Activated gamma-delta T cell (primary cell): Measurements from ENCODE around the gene ITGAD.
"Not testable (repeated sequence)": the region's sequence is repeated elsewhere in the genome, so short reads cannot be mapped to it uniquely, and the experiment has no call there.

Experiments
- DNase-seq: peaks from one replicate; lab custom pipeline; 2025; lab: John Stamatoyannopoulos, UW

Gene ITGAD

DNA sequence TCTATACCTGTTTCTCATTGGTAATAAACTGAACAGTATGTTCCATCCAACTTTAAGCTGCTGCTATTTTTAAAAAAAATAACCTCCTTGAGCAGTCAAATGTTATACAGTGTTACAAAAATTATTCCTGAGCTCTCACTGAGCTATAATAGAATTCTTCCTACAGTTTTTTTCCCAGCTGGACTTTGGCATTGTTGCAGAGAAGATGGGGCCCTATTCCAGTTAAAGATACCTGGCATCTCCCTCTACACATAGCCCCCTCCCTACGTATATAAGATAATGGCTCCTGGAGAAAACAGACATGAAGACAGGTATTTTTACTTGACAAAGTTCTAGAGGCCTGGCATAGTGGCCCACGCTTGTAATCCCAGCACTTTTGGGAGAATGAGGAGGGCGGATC lies 36.7 kb downstream of the ITGAD start:
- no peak for DNase-seq

DNA sequence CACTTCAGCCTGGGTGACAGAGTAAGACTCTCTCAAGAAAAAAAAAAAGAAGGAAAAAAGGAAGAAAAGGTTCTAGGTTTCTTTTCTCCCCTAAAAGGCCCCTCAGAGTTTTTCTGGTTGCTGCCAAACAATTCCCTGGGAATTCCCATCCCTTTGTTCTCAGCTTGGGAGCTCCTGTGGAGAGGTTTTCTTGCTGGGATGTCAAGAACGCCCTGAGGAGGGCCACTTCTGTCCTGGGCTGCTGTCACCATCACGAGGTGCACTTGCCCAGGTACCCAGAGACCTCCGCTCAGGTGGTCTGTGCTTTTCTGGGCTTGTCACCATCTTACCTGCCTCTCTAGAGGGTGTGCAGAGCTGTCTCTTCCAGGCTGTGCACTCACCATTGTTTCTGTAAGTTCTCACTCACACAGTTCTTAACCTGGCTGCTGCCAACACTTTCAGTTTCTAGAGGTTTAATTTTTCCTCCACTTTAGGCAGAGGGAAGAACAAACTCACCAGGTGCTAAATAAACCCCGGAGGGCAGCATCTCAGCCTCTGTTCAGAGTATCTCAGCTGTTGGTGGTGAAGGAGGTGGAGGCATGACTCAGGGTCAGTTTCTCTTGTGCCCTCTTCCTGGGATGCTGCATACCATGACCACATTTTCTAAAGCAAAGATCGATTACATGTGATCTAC lies 37.4 kb downstream of the ITGAD start:
- no peak for DNase-seq

GRCh38 chr16:31435341-31436220 lies 42.4 kb downstream of the ITGAD start:
- no peak for DNase-seq

- DNase-seq: no peak
Observed at GRCh38 chr16:31436221-31437045, 43.3 kb downstream of the ITGAD start.

DNA sequence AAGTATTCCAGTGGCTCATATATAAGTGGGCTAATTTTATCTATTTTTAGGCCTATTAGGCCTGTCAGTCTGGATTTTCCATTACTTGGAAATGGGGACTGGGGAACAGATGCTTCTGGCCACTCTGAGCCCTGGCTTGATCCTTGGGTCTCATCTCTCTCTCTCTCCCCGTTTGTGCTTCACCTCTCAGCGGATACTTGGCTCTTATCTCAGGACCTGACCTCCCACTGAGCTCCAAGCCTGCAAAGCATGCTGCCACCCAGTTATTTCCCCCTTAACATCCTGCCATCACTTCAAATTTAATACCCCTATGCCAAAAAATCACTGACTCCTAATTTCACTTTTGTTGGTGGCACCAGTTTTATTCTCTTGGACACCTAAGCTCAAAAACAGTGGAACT lies 45.3 kb downstream of the ITGAD start:
- no peak for DNase-seq

- not testable (repeated sequence) for DNase-seq
Observed at GRCh38 chr16:31439023-31439422, 45.9 kb downstream of the ITGAD start.

GRCh38 chr16:31439519-31439918 lies 46.4 kb downstream of the ITGAD start:
- DNase-seq: no peak

DNA sequence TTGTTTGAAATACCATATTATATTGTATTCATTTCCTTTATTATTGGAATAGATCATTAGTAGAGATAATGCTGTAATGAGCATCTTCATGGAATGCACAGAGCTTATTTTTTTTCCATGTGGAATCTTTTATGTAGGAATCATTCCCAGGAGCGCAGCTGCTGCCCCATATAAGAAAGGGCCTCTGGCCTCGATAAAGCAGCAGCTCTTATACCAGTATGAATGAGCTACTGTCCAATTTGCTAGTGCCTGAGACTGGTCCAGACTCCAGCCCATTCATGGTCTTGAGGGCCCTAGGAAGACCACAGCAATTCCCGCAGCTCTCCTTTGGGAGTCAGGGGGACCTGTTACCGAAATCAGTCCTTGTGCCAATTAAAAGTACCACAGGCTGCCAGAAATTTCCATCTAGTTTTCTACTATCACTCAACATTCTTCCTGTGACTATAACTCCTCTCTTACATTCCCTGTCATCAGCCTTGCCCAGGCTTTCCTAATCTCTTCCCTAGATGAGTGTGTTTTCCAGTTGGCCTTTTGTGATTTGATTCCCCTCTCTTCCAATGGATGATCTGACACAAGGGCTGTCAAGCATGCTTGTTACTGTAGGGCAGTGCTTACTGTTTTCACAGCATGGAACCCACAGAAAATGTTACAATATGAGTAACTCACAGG lies 47.5 kb downstream of the ITGAD start:
- DNase-seq: no peak

DNA sequence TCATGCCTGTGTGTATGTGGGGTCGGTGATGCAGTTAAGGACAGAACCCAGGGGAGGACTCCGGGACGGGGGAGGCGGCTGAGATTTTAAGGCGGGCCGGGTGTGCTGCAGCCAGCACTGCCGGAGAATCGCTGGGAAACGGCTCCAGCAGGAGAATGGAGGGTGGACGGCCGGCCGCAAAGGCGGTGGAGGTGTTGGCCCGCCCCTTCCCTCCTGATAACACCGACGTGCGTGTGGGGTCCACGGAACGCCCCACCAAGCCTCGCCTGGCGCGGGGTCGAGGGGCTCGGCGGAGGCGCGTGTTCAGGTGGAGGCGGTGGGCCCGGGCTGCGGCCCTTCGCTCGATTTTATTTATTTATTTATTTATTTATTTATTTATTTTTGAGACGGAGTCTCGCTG lies 48.8 kb downstream of the ITGAD start:
- no peak for DNase-seq

- not testable (repeated sequence) for DNase-seq
Observed at GRCh38 chr16:31445931-31446330, 52.8 kb downstream of the ITGAD start.

GRCh38 chr16:31451201-31451600 lies 58.1 kb downstream of the ITGAD start:
- DNase-seq: no peak

DNA sequence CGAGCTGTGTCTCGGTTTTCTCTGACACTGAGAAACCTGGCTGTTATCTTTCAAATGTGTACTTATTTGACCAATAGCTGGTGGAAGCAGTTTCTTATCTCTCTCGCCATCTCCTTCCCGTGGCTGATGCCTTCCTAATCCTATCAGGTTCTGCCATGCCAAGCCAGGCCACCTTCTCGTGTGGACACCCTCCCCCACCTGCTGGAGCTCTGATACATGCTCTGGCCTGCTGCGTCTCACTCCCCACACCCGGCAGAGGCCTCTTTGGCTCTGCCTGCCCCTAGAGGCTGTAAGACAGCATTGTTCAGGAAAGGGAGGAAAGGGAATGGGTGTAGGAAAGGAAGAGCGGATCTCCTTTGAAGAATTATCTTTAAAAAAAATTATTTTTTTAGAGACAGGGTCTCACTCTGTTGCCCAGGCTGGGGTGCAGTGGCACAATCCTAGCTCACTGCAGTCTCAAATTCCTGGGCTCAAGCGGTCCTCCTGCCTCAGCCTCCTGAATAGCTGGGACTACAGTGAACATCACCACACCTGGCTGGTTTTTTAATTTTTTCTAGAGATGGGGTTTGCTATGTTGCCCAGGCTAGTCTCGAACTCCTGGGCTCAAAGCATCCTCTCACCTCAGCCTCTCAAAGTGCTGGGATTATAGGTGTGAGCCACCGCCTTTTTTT lies 58.7 kb downstream of the ITGAD start:
- DNase-seq: no peak

DNA sequence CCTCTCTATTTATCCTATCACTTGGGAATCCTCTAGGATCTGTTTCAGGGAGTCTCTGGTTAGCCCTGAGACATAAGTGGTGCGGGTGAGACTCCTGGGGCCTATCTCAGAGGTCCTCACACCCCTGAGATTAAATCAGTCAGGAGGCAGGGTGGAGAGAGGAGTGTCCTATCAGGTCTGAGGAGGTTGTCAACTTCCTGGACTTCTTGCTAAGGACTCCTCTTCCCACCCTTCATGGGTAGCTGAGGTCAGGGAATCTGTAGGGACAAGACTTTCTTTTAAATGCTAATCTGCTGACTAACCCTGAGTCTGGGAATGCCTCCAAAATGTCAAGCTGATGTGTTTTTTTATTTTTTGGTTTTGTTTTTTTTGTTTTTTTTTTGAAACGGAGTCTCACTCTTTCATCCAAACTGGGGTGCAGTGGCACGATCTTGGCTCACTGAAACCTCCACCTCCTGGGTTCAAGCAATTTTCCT lies 59.5 kb downstream of the ITGAD start:
- no peak for DNase-seq

DNA sequence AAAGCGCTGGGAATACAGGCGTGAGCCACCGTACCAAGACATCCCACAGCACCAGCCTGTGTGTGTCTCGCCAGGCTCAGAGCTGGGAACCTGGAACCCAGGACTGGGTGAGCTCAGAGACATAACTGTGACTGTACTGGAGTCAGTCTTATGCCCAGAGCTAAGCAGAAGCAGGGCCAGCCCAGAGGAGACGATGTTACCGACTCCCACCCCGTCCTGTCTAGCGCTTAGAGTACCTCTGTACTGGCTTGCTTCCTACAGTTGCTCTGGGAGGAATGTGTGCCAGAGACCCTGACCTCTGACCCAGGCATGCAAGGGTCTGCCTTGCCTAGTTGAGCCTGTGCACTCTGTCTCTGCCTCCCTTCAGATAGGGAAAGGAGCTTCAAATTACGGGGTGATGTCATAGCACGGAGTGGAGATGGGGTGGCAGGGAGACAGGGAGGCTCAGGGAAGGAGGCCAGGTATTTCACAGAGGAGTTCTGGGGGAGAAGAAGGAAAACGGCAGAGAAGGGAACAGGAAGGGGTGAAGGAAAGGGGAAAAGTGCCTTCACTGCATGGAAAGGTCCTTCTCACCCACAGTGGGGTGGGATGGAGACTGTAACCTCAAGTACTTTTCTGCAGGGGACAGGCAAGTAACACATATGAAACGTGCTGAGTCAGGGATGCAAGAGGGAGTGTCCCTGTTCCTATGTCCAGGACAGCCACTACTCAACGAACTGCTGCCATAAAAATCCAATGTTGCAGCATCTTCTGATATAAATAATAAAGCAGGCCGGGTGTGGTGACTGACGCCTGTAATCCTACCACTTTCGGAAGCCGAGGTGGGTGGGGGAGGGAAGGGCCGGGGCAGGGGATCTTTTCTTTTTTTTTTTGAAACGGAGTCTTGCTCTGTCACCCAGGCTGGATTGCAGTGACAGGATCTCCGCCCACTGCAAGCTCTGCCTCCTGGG lies 60.4 kb downstream of the ITGAD start:
- DNase-seq: no peak

DNA sequence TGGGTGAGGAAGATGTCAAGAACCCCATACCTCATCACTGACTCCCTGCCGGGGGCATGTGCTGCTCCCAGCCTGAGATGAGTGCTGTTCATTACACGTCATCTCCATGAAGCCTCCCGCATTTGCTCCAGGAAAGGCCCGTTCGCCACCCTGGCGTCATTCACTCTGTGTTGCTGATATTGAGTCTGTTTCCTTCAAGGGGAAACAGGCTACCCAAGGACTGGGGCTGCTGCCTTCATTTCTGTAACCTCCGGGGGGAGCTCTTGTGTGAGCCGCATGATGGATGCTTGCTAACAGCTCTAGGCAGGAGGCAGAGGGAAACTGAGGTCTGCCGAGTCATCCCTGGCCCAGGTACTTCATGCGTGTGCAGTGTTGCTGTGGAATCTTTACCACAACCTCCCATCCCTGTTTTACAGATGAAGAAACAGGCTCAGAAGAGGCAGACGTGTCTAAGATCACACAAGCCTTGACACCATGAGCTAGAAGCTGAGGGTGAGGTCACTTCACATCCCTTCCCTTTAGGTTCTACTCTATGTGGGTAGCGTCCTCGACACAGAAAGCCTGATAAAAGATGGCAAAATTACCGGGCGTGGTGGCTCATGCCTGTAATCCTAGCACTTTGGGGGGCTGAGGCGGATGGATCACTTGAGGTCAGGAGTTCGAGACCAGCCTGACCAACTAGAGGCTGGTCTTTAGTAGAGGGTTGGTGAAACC lies 62.6 kb downstream of the ITGAD start:
- DNase-seq: no peak

- DNase-seq: no peak
Observed at GRCh38 chr16:31456988-31457360, 63.8 kb downstream of the ITGAD start.

GRCh38 chr16:31458073-31458843 lies 65.1 kb downstream of the ITGAD start:
- peak; percentile 62 for DNase-seq

DNA sequence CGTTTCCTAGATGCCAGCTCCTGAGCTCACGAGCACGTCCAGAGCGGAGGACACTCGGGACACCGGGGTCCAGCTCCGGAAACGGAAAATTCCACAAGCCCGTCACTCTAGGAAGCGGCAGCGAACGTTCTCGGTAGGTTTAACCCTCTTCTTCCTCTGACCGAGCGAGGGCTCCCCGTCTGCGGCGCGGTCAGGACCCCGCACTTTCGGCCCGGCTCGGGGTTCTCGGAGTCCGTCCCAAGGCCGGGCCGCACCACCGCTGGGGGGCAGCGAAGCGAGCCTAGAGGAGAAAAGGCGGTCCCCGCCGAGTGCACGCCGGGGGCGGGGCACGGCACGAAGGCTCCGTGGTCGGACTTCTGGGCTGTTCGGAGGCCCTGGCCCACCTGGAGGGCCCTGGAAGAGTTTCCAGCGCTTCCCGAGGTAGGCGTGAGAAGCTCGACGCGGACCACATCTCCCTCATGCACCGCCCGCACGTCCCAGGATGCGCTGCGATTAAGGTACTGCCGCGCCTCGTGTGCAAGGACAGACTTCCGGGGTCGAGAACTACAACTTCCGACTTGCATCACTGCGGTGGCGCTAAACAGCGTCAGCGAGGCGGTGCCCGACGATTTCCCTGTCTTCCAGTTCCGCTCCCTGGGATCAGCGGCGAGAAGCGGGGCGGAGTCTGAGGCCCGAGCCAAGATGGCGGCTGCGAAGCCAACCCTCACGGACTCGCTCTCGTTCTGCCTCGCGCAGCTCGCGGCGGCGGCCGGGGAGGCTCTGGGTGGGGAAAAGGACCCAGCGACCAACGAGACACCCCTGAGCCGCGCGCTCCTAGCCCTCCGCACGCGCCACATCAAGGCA lies 65.9 kb downstream of the ITGAD start, which contains the start of gene ARMC5:
ARMC5 (plus strand) TSS at position 658 of the 843 bp plus-strand sequence; CDS start at position 682, 24 bp downstream.
- peak; percentile 95 for DNase-seq
